Lower leg skin (tissue), 3 donors: ENCODE data around the gene SLC43A1.

ENCODE experiments used
- POLR2A ChIP-seq, 2 donors: fragments of 450-650 bp; IDR thresholded peaks; one replicate each; pipeline ENCODE4 v1.6.1; 2016 to 2017; ENCODE audit warnings: antibody characterized with exemption in 2 of 2, mild to moderate bottlenecking in 1 of 2, moderate library complexity in 1 of 2
- TF ChIP-seq, protein P1 (sequence below), 3 donors: fragments of 450-650 bp; IDR thresholded peaks; one replicate each; pipeline ENCODE4 v1.5.1; 2016; ENCODE audit warnings: antibody characterized with exemption in 3 of 3, mild to moderate bottlenecking in 3 of 3, moderate library complexity in 2 of 3

DNA sequence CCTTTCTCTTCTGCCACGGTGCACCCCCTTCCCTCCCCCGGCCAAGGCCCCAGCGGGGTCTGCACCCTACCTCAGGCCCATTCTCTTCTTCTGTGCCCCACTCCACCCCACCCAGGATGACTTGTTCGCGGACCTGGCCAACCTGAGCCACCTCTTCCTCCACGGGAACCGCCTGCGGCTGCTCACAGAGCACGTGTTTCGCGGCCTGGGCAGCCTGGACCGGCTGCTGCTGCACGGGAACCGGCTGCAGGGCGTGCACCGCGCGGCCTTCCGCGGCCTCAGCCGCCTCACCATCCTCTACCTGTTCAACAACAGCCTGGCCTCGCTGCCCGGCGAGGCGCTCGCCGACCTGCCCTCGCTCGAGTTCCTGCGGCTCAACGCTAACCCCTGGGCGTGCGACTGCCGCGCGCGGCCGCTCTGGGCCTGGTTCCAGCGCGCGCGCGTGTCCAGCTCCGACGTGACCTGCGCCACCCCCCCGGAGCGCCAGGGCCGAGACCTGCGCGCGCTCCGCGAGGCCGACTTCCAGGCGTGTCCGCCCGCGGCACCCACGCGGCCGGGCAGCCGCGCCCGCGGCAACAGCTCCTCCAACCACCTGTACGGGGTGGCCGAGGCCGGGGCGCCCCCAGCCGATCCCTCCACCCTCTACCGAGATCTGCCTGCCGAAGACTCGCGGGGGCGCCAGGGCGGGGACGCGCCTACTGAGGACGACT is 39.3 kb downstream of the SLC43A1 start:
- TF ChIP-seq, protein P1, sequence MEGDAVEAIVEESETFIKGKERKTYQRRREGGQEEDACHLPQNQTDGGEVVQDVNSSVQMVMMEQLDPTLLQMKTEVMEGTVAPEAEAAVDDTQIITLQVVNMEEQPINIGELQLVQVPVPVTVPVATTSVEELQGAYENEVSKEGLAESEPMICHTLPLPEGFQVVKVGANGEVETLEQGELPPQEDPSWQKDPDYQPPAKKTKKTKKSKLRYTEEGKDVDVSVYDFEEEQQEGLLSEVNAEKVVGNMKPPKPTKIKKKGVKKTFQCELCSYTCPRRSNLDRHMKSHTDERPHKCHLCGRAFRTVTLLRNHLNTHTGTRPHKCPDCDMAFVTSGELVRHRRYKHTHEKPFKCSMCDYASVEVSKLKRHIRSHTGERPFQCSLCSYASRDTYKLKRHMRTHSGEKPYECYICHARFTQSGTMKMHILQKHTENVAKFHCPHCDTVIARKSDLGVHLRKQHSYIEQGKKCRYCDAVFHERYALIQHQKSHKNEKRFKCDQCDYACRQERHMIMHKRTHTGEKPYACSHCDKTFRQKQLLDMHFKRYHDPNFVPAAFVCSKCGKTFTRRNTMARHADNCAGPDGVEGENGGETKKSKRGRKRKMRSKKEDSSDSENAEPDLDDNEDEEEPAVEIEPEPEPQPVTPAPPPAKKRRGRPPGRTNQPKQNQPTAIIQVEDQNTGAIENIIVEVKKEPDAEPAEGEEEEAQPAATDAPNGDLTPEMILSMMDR (IDR thresholded peaks at IDR 0.05): no peak
- no peak for TF ChIP-seq POLR2A (IDR thresholded peaks at IDR 0.05)
